Measurements from ENCODE around the gene LAMA3.

LAMA3 gene

GRCh38 chr18:23842305-23842704 lies 153.1 kb downstream of the LAMA3 start:
- no peaks in the 10 kb centered on the region for H3K9me3 ChIP-seq (ENCODE audit: control insufficient read depth, low read length)
- no peaks in the 10 kb centered on the region for H3K4me1 ChIP-seq (ENCODE audit: control insufficient read depth, insufficient read depth, low read length)
- WGBS, 2 experiments: 95 to 97% methylated on average over 14 of the region's 14 CpGs
- no peaks in the 10 kb centered on the region for H3K27me3 ChIP-seq (ENCODE audit: control insufficient read depth, insufficient read depth, low read length, poor library complexity, severe bottlenecking)
- no peak overlapping the region for H3K27ac ChIP-seq (ENCODE audit: insufficient read depth, low read depth, low read length, poor library complexity, severe bottlenecking)
- H3K4me3 ChIP-seq (ENCODE audit: insufficient read depth, low read depth, low read length): no peak overlapping the region
- H3K36me3 ChIP-seq (ENCODE audit: control insufficient read depth, insufficient read depth, low read length): no peaks in the 10 kb centered on the region

GRCh38 chr18:23844991-23845680 lies 155.9 kb downstream of the LAMA3 start:
- no peak overlapping the region for H3K27ac ChIP-seq (ENCODE audit: insufficient read depth, low read depth, low read length, poor library complexity, severe bottlenecking)
- H3K27me3 ChIP-seq (ENCODE audit: control insufficient read depth, insufficient read depth, low read length, poor library complexity, severe bottlenecking): no peaks in the 10 kb centered on the region
- no peaks in the 10 kb centered on the region for H3K36me3 ChIP-seq (ENCODE audit: control insufficient read depth, insufficient read depth, low read length)
- 70 to 72% methylated on average over 9 of the region's 9 CpGs for WGBS, 2 experiments
- no peak overlapping the region for H3K4me3 ChIP-seq (ENCODE audit: insufficient read depth, low read depth, low read length)
- H3K9me3 ChIP-seq (ENCODE audit: control insufficient read depth, low read length): no peaks in the 10 kb centered on the region
- H3K4me1 ChIP-seq (ENCODE audit: control insufficient read depth, insufficient read depth, low read length): no peaks in the 10 kb centered on the region

- no peaks in the 10 kb centered on the region for H3K27me3 ChIP-seq (ENCODE audit: control insufficient read depth, insufficient read depth, low read length, poor library complexity, severe bottlenecking)
- H3K4me3 ChIP-seq (ENCODE audit: insufficient read depth, low read depth, low read length): no peak overlapping the region
- no peaks in the 10 kb centered on the region for H3K36me3 ChIP-seq (ENCODE audit: control insufficient read depth, insufficient read depth, low read length)
- H3K4me1 ChIP-seq (ENCODE audit: control insufficient read depth, insufficient read depth, low read length): no peaks in the 10 kb centered on the region
- no peak overlapping the region for H3K27ac ChIP-seq (ENCODE audit: insufficient read depth, low read depth, low read length, poor library complexity, severe bottlenecking)
- no peaks in the 10 kb centered on the region for H3K9me3 ChIP-seq (ENCODE audit: control insufficient read depth, low read length)
- WGBS, 2 experiments: 95 to 96% methylated on average over 15 of the region's 15 CpGs
Measured at GRCh38 chr18:23845988-23846630, 156.9 kb downstream of the LAMA3 start.

GRCh38 chr18:23847321-23847986 lies 158.2 kb downstream of the LAMA3 start:
- Histone ChIP-seq H3K36me3 (ENCODE audit: control insufficient read depth, insufficient read depth, low read length) (no peaks in the 10 kb centered on the region), H3K4me3 (ENCODE audit: insufficient read depth, low read depth, low read length) (no peak overlapping the region), H3K27ac (ENCODE audit: insufficient read depth, low read depth, low read length, poor library complexity, severe bottlenecking) (no peak overlapping the region), H3K9me3 (ENCODE audit: control insufficient read depth, low read length) (no peaks in the 10 kb centered on the region), H3K27me3 (ENCODE audit: control insufficient read depth, insufficient read depth, low read length, poor library complexity, severe bottlenecking) (no peaks in the 10 kb centered on the region), H3K4me1 (ENCODE audit: control insufficient read depth, insufficient read depth, low read length) (no peaks in the 10 kb centered on the region)
- 94% methylated on average over 19 of the region's 19 CpGs for WGBS, 2 experiments

- no peaks in the 10 kb centered on the region for H3K9me3 ChIP-seq (ENCODE audit: control insufficient read depth, low read length)
- no peaks in the 10 kb centered on the region for H3K36me3 ChIP-seq (ENCODE audit: control insufficient read depth, insufficient read depth, low read length)
- no peaks in the 10 kb centered on the region for H3K4me1 ChIP-seq (ENCODE audit: control insufficient read depth, insufficient read depth, low read length)
- WGBS, 2 experiments: 67 to 84% methylated on average over 1 of the region's 1 CpG
- H3K27ac ChIP-seq (ENCODE audit: insufficient read depth, low read depth, low read length, poor library complexity, severe bottlenecking): no peak overlapping the region
- no peaks in the 10 kb centered on the region for H3K27me3 ChIP-seq (ENCODE audit: control insufficient read depth, insufficient read depth, low read length, poor library complexity, severe bottlenecking)
- no peak overlapping the region for H3K4me3 ChIP-seq (ENCODE audit: insufficient read depth, low read depth, low read length)
Measured at GRCh38 chr18:23849141-23849540, 159.9 kb downstream of the LAMA3 start.

GRCh38 chr18:23850215-23850614 lies 161.0 kb downstream of the LAMA3 start:
- H3K4me3 ChIP-seq (ENCODE audit: insufficient read depth, low read depth, low read length): no peak overlapping the region
- H3K9me3 ChIP-seq (ENCODE audit: control insufficient read depth, low read length): no peaks in the 10 kb centered on the region
- no peaks in the 10 kb centered on the region for H3K36me3 ChIP-seq (ENCODE audit: control insufficient read depth, insufficient read depth, low read length)
- H3K27ac ChIP-seq (ENCODE audit: insufficient read depth, low read depth, low read length, poor library complexity, severe bottlenecking): no peak overlapping the region
- 86 to 96% methylated on average over 1 to 3 of the region's 3 CpGs for WGBS, 2 experiments
- no peaks in the 10 kb centered on the region for H3K4me1 ChIP-seq (ENCODE audit: control insufficient read depth, insufficient read depth, low read length)
- no peaks in the 10 kb centered on the region for H3K27me3 ChIP-seq (ENCODE audit: control insufficient read depth, insufficient read depth, low read length, poor library complexity, severe bottlenecking)

GRCh38 chr18:23851470-23852002 lies 162.3 kb downstream of the LAMA3 start:
- H3K4me3 ChIP-seq (ENCODE audit: insufficient read depth, low read depth, low read length): no peak overlapping the region
- 92 to 97% methylated on average over 3 of the region's 3 CpGs for WGBS, 2 experiments
- H3K27ac ChIP-seq (ENCODE audit: insufficient read depth, low read depth, low read length, poor library complexity, severe bottlenecking): no peak overlapping the region
- H3K9me3 ChIP-seq (ENCODE audit: control insufficient read depth, low read length): no peaks in the 10 kb centered on the region
- no peaks in the 10 kb centered on the region for H3K4me1 ChIP-seq (ENCODE audit: control insufficient read depth, insufficient read depth, low read length)
- H3K36me3 ChIP-seq (ENCODE audit: control insufficient read depth, insufficient read depth, low read length): no peaks in the 10 kb centered on the region
- H3K27me3 ChIP-seq (ENCODE audit: control insufficient read depth, insufficient read depth, low read length, poor library complexity, severe bottlenecking): no peaks in the 10 kb centered on the region

- no peaks in the 10 kb centered on the region for H3K36me3 ChIP-seq (ENCODE audit: control insufficient read depth, insufficient read depth, low read length)
- no peaks in the 10 kb centered on the region for H3K27me3 ChIP-seq (ENCODE audit: control insufficient read depth, insufficient read depth, low read length, poor library complexity, severe bottlenecking)
- no peaks in the 10 kb centered on the region for H3K9me3 ChIP-seq (ENCODE audit: control insufficient read depth, low read length)
- WGBS, 2 experiments: 92 to 95% methylated on average over 4 of the region's 4 CpGs
- no peak overlapping the region for H3K4me3 ChIP-seq (ENCODE audit: insufficient read depth, low read depth, low read length)
- H3K4me1 ChIP-seq (ENCODE audit: control insufficient read depth, insufficient read depth, low read length): no peaks in the 10 kb centered on the region
- no peak overlapping the region for H3K27ac ChIP-seq (ENCODE audit: insufficient read depth, low read depth, low read length, poor library complexity, severe bottlenecking)
Measured at GRCh38 chr18:23852236-23853045, 163.2 kb downstream of the LAMA3 start.

- Histone ChIP-seq H3K27me3 (ENCODE audit: control insufficient read depth, insufficient read depth, low read length, poor library complexity, severe bottlenecking) (no peaks in the 10 kb centered on the region), H3K36me3 (ENCODE audit: control insufficient read depth, insufficient read depth, low read length) (no peaks in the 10 kb centered on the region), H3K27ac (ENCODE audit: insufficient read depth, low read depth, low read length, poor library complexity, severe bottlenecking) (no peak overlapping the region), H3K9me3 (ENCODE audit: control insufficient read depth, low read length) (no peaks in the 10 kb centered on the region), H3K4me1 (ENCODE audit: control insufficient read depth, insufficient read depth, low read length) (no peaks in the 10 kb centered on the region), H3K4me3 (ENCODE audit: insufficient read depth, low read depth, low read length) (no peak overlapping the region)
- 93% methylated on average over 8 of the region's 8 CpGs for WGBS, 2 experiments
Measured at GRCh38 chr18:23853448-23854195, 164.4 kb downstream of the LAMA3 start.
